Smooth muscle cell (in vitro differentiated cells): ENCODE measurements around the gene SYNGR2. TPM values are rescaled to one million over a fixed set of nuclear protein-coding genes. Genes with fewer than 3 reads are reported as not detected.
"Not testable (repeated sequence)": the region's sequence is repeated elsewhere in the genome, so short reads cannot be mapped to it uniquely, and the experiment has no call there.

Source experiments
- DNase-seq: peaks from one replicate; lab custom pipeline; 2025; ENCODE audit not compliant: unreplicated experiment; lab: John Stamatoyannopoulos, UW
- H2AFZ ChIP-seq: fragments of 200-600 bp; sonication (generic); 2 replicates; pipeline ENCODE4 v1.6.0; 2016; ENCODE audit warnings: antibody characterized with exemption, low read depth, mild to moderate bottlenecking
- H3F3A ChIP-seq: fragments of 200-600 bp; sonication (generic); 2 replicates; pipeline ENCODE4 v1.6.0; 2017; ENCODE audit warnings: antibody characterized with exemption, low read depth
- H3K27ac ChIP-seq: fragments of 200-600 bp; sonication (generic); 2 replicates; pipeline ENCODE4 v1.5.1; 2016; ENCODE audit warnings: low read depth, mild to moderate bottlenecking
- H3K27me3 ChIP-seq: fragments of 200-600 bp; sonication (generic); 2 replicates; pipeline ENCODE4 v1.6.1; 2016; ENCODE audit warnings: low read depth, mild to moderate bottlenecking
- H3K36me3 ChIP-seq: fragments of 200-600 bp; sonication (generic); 2 replicates; pipeline ENCODE4 v1.5.1; 2016; ENCODE audit warnings: low read depth
- H3K4me1 ChIP-seq: fragments of 200-600 bp; sonication (generic); 2 replicates; pipeline ENCODE4 v1.5.1; 2016; ENCODE audit warnings: low read depth
- H3K4me2 ChIP-seq: fragments of 200-600 bp; sonication (generic); 2 replicates; pipeline ENCODE4 v1.6.0; 2016; ENCODE audit warnings: mild to moderate bottlenecking
- H3K4me3 ChIP-seq: fragments of 200-600 bp; sonication (generic); 2 replicates; pipeline ENCODE4 v1.5.1; 2016; ENCODE audit warnings: mild to moderate bottlenecking
- H3K79me2 ChIP-seq: fragments of 200-600 bp; sonication (generic); 2 replicates; pipeline ENCODE4 v1.6.0; 2016; ENCODE audit warnings: low read depth, mild to moderate bottlenecking
- H3K9ac ChIP-seq: fragments of 200-600 bp; sonication (generic); 2 replicates; pipeline ENCODE4 v1.6.0; 2016; ENCODE audit warnings: low read depth
- H3K9me3 ChIP-seq: fragments of 200-600 bp; sonication (generic); replicated peaks from 2 replicates; pipeline ENCODE4 v1.5.1; 2016; ENCODE audit warnings: low read depth
- H4K20me1 ChIP-seq: fragments of 200-600 bp; sonication (generic); 2 replicates; pipeline ENCODE4 v1.6.0; 2016; ENCODE audit warnings: low read depth
- WGBS: methylation state at CpG from one replicate; pipeline ENCODE4 v1.1.7; 2016; ENCODE audit warnings: low lambda C conversion rate; 5-methylcytosine and 5-hydroxymethylcytosine counted together
- polyA plus RNA-seq: library from polyadenylated mRNA; unstranded; fragments of >200 nt; fragmentation: Nextera tagmentation; extraction: Ambion mirVana; gene quantifications from 2 replicates; pipeline ENCODE4 v1.2.1, GENCODE V29; 2016
- total RNA-seq: library from RNA; depleted of rRNA; stranded (reverse); fragments of >200 nt; gene quantifications from 2 replicates; pipeline ENCODE4 v1.2.3, GENCODE V29; 2014
- TF ChIP-seq, protein P1 (sequence below): fragments of 200-600 bp; sonication (generic); IDR thresholded peaks from 2 replicates; pipeline ENCODE4 v1.5.1; 2017; ENCODE audit warnings: borderline replicate concordance, mild to moderate bottlenecking, antibody characterized with exemption; ENCODE audit not compliant: insufficient read depth, poor library complexity, severe bottlenecking

SYNGR2 gene
- total and polyA plus RNA-seq, 2 experiments from 2014 or later: 46.1 to 64.7 TPM

DNA sequence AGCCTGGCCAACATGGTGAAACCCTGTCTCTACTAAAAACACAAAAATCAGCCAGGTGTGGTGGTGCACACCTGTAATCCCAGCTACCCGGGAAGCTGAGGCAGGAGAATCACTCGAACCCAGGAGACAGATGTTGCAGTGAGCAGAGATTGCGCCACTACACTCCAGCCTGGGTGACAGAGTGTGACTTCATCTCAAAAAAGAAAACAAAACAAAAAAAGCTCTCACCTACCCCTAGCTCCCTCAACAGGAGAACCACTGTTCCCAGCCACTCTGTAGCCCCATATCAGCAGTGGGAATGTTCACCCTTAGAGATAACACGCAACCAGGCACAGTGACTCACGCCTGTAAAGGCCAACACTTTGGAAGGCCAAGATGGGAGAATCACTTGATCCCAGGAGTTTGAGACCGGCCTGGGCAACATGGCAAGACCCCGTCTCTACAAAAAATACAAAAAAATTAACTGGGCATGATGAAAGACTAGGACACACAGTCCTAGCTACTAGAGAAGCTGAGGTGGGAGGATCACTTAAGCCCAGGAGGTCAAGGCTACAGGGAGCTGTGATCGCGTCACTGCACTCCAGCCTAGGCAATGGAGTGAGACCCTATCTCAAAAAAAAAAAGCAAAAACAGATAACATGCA, 32.4 kb upstream of the SYNGR2 start:
- Histone ChIP-seq H3K79me2 (no peaks in the 10 kb centered on the region), H3F3A (no peaks in the 10 kb centered on the region), H3K27me3 (peaks cover 15% of the 10 kb centered on the region), H2AFZ (no peak overlapping the region), H3K4me3 (no peak overlapping the region), H3K27ac (no peak overlapping the region), H3K4me2 (no peak overlapping the region), H4K20me1 (no peaks in the 10 kb centered on the region), H3K36me3 (no peaks in the 10 kb centered on the region), H3K4me1 (no peaks in the 10 kb centered on the region), H3K9me3 (no peaks in the 10 kb centered on the region), H3K9ac (no peak overlapping the region)
- DNase-seq: no peak
- 88% methylated on average over 9 of the region's 9 CpGs for WGBS
- TF ChIP-seq, protein P1, sequence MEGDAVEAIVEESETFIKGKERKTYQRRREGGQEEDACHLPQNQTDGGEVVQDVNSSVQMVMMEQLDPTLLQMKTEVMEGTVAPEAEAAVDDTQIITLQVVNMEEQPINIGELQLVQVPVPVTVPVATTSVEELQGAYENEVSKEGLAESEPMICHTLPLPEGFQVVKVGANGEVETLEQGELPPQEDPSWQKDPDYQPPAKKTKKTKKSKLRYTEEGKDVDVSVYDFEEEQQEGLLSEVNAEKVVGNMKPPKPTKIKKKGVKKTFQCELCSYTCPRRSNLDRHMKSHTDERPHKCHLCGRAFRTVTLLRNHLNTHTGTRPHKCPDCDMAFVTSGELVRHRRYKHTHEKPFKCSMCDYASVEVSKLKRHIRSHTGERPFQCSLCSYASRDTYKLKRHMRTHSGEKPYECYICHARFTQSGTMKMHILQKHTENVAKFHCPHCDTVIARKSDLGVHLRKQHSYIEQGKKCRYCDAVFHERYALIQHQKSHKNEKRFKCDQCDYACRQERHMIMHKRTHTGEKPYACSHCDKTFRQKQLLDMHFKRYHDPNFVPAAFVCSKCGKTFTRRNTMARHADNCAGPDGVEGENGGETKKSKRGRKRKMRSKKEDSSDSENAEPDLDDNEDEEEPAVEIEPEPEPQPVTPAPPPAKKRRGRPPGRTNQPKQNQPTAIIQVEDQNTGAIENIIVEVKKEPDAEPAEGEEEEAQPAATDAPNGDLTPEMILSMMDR: no peak

DNA sequence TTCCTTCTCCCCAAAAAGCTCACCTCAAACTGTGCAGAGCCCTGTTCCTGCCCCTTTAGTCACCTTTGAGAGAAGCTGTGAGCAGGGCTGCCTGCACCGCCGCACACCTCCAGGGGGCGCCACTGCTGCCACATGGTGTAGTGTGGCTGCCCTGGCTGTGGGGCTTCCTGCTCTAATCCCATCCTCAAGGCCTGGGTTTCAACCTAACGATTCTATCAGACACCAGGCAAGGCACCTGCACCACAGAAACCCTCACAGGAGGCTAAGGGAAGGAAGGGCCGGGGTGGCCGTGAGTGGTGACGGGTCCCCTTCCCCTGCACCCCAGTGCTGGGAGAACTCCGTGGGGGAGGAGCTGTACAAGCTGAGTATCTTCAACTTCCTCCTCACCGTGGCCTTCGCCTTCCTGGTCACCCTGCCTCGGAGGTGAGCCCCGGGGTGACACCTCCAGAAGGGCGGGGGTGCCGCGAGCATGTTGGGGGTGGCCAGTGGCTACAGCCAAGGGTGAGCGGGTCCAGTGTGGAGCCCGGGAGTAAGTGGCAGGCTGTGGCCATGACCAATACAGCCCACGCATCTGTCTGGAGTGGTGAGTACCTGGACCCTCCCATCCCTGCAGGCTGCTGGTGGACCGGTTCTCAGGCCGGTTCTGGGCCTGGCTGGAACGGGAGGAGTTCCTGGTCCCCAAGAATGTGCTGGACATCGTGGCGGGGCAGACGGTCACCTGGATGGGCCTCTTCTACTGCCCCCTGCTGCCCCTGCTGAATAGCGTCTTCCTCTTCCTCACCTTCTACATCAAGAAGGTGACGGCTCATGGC, 30.8 kb upstream of the SYNGR2 start:
- no peaks in the 10 kb centered on the region for H3K9me3 ChIP-seq
- H3K27ac ChIP-seq: no peak overlapping the region
- H3K4me2 ChIP-seq: no peak overlapping the region
- 75% methylated on average over 26 of the region's 26 CpGs for WGBS
- H3K36me3 ChIP-seq: no peaks in the 10 kb centered on the region
- H2AFZ ChIP-seq: no peak overlapping the region
- no peaks in the 10 kb centered on the region for H3K27me3 ChIP-seq
- no peaks in the 10 kb centered on the region for H3K79me2 ChIP-seq
- no peaks in the 10 kb centered on the region for H3K4me1 ChIP-seq
- TF ChIP-seq, protein P1: peak; percentile 43
- H3K4me3 ChIP-seq: no peak overlapping the region
- H4K20me1 ChIP-seq: no peaks in the 10 kb centered on the region
- no peaks in the 10 kb centered on the region for H3F3A ChIP-seq
- H3K9ac ChIP-seq: no peak overlapping the region
- no peak for DNase-seq

DNA sequence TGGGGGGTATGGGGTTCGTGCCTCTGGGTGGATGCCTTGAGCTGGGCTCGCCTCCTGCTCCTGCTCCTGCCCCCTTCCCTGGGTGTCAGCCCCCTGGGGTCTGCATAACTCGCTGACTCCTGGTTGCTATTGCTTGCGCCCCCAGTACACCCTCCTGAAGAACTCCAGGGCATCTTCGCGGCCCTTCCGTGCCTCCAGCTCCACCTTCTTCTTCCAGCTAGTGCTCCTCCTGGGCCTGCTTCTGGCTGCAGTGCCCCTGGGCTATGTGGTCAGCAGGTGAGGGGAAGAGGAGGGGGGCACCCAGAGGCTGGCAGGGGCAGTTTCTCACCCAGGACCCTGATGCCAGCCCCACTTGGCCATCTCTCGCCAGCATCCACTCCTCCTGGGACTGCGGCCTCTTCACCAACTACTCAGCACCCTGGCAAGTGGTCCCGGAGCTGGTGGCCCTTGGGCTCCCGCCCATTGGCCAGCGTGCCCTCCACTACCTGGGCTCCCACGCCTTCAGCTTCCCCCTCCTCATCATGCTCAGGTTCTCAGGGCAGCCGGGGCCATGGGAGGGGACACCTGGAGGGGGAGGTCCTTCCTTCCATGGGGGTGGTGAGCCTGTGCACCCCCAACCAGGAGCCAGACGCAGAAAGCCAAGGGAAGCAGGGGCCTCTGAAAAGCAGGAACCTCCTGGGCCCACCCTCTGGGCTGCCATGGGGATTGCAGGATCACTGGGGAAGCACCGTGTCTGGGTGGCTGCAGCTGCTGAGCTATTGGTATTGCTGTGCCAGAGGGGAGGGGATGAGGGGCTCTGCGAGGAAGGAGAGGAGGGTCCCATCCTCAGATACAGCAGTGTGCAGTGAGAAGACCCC, 29.9 kb upstream of the SYNGR2 start:
- H3K4me1 ChIP-seq: no peaks in the 10 kb centered on the region
- H3K4me2 ChIP-seq: no peak overlapping the region
- no peaks in the 10 kb centered on the region for H4K20me1 ChIP-seq
- H3K27ac ChIP-seq: no peak overlapping the region
- no peaks in the 10 kb centered on the region for H3K9me3 ChIP-seq
- no peak overlapping the region for H2AFZ ChIP-seq
- H3K4me3 ChIP-seq: no peak overlapping the region
- no peaks in the 10 kb centered on the region for H3K27me3 ChIP-seq
- DNase-seq: no peak
- no peaks in the 10 kb centered on the region for H3K36me3 ChIP-seq
- TF ChIP-seq, protein P1: no peak
- no peaks in the 10 kb centered on the region for H3F3A ChIP-seq
- no peak overlapping the region for H3K9ac ChIP-seq
- no peaks in the 10 kb centered on the region for H3K79me2 ChIP-seq
- 84% methylated on average over 17 of the region's 17 CpGs for WGBS

DNA sequence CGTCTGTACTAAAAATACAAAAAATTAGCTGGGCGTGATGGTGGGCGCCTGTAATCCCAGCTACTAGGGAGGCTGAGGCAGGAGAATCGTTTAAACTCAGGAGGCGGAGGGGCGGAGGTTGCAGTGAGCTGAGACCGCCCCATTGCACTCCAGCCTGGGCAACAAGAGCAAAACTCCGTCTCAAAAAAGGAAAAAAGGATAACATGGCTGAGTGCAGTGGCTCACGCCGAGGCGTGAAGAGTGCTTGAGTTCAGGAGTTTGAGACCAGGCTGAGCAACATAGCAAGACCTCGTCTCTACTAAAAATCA, 28.6 kb upstream of the SYNGR2 start:
- not testable (repeated sequence) for H3K4me3 ChIP-seq, H3K9me3 ChIP-seq, H3K9ac ChIP-seq, H3K27ac ChIP-seq, H3K4me2 ChIP-seq, H3K36me3 ChIP-seq, H3K79me2 ChIP-seq, H4K20me1 ChIP-seq, H3K4me1 ChIP-seq, DNase-seq, H3K27me3 ChIP-seq, H2AFZ ChIP-seq, H3F3A ChIP-seq
- WGBS: 90% methylated on average over 12 of the region's 12 CpGs
